OCI-LY3 (cell line): ENCODE measurements around the gene KLHL3.

Experiments
- H2AFZ ChIP-seq: fragments of 200-600, 300-600 bp; shearing (Covaris generic); 2 replicates; pipeline ENCODE4 v1.6.0; 2014; ENCODE audit warnings: antibody characterized with exemption, low read depth, low read length
- H3K27ac ChIP-seq: fragments of 200-600, 300-600 bp; sonication (generic); 2 replicates; pipeline ENCODE4 v1.5.1; 2014; ENCODE audit warnings: mild to moderate bottlenecking, low read length, moderate library complexity, mixed read lengths
- H3K27me3 ChIP-seq: fragments of 200-600, 300-600 bp; sonication (generic); 2 replicates; pipeline ENCODE4 v1.6.1; 2014; ENCODE audit warnings: low read depth, low read length, mixed read lengths
- H3K36me3 ChIP-seq: fragments of 200-600, 300-600 bp; sonication (generic); replicated peaks from 2 replicates; pipeline ENCODE3; 2014; ENCODE audit warnings: low read depth, low read length, mixed read lengths
- H3K4me1 ChIP-seq: fragments of 300-600, 200-600 bp; sonication (generic); 2 replicates; pipeline ENCODE4 v1.6.1; 2014; ENCODE audit warnings: low read length, mixed read lengths
- H3K4me2 ChIP-seq: fragments of 200-600, 300-600 bp; sonication (generic); 2 replicates; pipeline ENCODE4 v1.6.1; 2014; ENCODE audit warnings: low read length, mixed read lengths
- H3K4me3 ChIP-seq: fragments of 300-600, 200-600 bp; sonication (generic); 2 replicates; pipeline ENCODE4 v1.5.1; 2014; ENCODE audit warnings: antibody characterized with exemption, mild to moderate bottlenecking, low read length, moderate library complexity
- H3K79me2 ChIP-seq: fragments of 300-600, 200-600 bp; shearing (Covaris generic); 2 replicates; pipeline ENCODE4 v1.6.1; 2014; ENCODE audit warnings: mild to moderate bottlenecking, low read length, mixed read lengths
- H3K9ac ChIP-seq: fragments of 300-600, 200-600 bp; shearing (Covaris generic); 2 replicates; pipeline ENCODE4 v1.6.0; 2014; ENCODE audit warnings: mild to moderate bottlenecking, low read length, moderate library complexity
- H3K9me3 ChIP-seq: fragments of 200-600, 300-600 bp; shearing (Covaris generic); 2 replicates; pipeline ENCODE4 v1.6.1; 2014; ENCODE audit warnings: low read length, mixed read lengths; ENCODE audit not compliant: insufficient read depth
- H4K20me1 ChIP-seq: fragments of 200-600, 300-600 bp; sonication (generic); 2 replicates; pipeline ENCODE4 v1.6.1; 2016; ENCODE audit warnings: low read length, mixed read lengths; ENCODE audit not compliant: insufficient read depth
- EZH2phosphoT487 ChIP-seq: fragments of 200-600 bp; shearing (Covaris generic); IDR thresholded peaks from 2 replicates; pipeline ENCODE4 v1.6.1; 2018; ENCODE audit warnings: antibody characterized with exemption, mixed run types, low read depth
- TF ChIP-seq, protein P1 (sequence below): fragments of 200-600, 300-600 bp; sonication (generic); IDR thresholded peaks from 2 replicates; pipeline ENCODE4 v1.5.1; 2014; ENCODE audit warnings: antibody characterized with exemption, low read length, low read depth

Gene KLHL3

GRCh38 chr5:137613554-137614265, 122.2 kb downstream of the KLHL3 start:
- Histone ChIP-seq H3K4me1 (no peaks in the 10 kb centered on the region), H3K4me2 (no peak overlapping the region), H3K27me3 (no peaks in the 10 kb centered on the region), H3K36me3 (no peaks in the 10 kb centered on the region), H3K79me2 (no peaks in the 10 kb centered on the region), H3K4me3 (no peak overlapping the region), H2AFZ (no peak overlapping the region), H3K27ac (no peak overlapping the region), H4K20me1 (no peaks in the 10 kb centered on the region), H3K9ac (no peak overlapping the region), H3K9me3 (no peaks in the 10 kb centered on the region)
- TF ChIP-seq, protein P1, sequence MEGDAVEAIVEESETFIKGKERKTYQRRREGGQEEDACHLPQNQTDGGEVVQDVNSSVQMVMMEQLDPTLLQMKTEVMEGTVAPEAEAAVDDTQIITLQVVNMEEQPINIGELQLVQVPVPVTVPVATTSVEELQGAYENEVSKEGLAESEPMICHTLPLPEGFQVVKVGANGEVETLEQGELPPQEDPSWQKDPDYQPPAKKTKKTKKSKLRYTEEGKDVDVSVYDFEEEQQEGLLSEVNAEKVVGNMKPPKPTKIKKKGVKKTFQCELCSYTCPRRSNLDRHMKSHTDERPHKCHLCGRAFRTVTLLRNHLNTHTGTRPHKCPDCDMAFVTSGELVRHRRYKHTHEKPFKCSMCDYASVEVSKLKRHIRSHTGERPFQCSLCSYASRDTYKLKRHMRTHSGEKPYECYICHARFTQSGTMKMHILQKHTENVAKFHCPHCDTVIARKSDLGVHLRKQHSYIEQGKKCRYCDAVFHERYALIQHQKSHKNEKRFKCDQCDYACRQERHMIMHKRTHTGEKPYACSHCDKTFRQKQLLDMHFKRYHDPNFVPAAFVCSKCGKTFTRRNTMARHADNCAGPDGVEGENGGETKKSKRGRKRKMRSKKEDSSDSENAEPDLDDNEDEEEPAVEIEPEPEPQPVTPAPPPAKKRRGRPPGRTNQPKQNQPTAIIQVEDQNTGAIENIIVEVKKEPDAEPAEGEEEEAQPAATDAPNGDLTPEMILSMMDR, result no peak
- no peak for TF ChIP-seq EZH2phosphoT487

- no peak overlapping the region for H3K4me3 ChIP-seq
- H3K79me2 ChIP-seq, result no peaks in the 10 kb centered on the region
- no peaks in the 10 kb centered on the region for H3K4me1 ChIP-seq
- no peak overlapping the region for H2AFZ ChIP-seq
- no peaks in the 10 kb centered on the region for H4K20me1 ChIP-seq
- no peaks in the 10 kb centered on the region for H3K9me3 ChIP-seq
- no peak overlapping the region for H3K4me2 ChIP-seq
- TF ChIP-seq EZH2phosphoT487, result no peak
- TF ChIP-seq, protein P1, result no peak
- no peak overlapping the region for H3K27ac ChIP-seq
- no peaks in the 10 kb centered on the region for H3K36me3 ChIP-seq
- H3K27me3 ChIP-seq, result 0 out of 2 replicates have a peak, but pooled peaks cover 5% of the 10 kb centered on the region
- H3K9ac ChIP-seq, result no peak overlapping the region
These were observed 123.3 kb downstream of the KLHL3 start for GRCh38 chr5:137612576-137612975.

GRCh38 chr5:137611794-137612435, 124.0 kb downstream of the KLHL3 start:
- no peak overlapping the region for H3K27ac ChIP-seq
- H3K9ac ChIP-seq, result no peak overlapping the region
- H3K9me3 ChIP-seq, result no peaks in the 10 kb centered on the region
- no peaks in the 10 kb centered on the region for H4K20me1 ChIP-seq
- no peaks in the 10 kb centered on the region for H3K4me1 ChIP-seq
- TF ChIP-seq, protein P1, result no peak
- no peak for TF ChIP-seq EZH2phosphoT487
- no peaks in the 10 kb centered on the region for H3K79me2 ChIP-seq
- no peak overlapping the region for H2AFZ ChIP-seq
- H3K36me3 ChIP-seq, result no peaks in the 10 kb centered on the region
- no peak overlapping the region for H3K4me3 ChIP-seq
- H3K27me3 ChIP-seq, result peaks cover 10% of the 10 kb centered on the region
- H3K4me2 ChIP-seq, result no peak overlapping the region

- Histone ChIP-seq H3K4me2 (no peak overlapping the region), H3K36me3 (no peaks in the 10 kb centered on the region), H4K20me1 (no peaks in the 10 kb centered on the region), H3K9ac (no peak overlapping the region), H3K4me3 (no peak overlapping the region), H3K27ac (no peak overlapping the region), H3K9me3 (no peaks in the 10 kb centered on the region), H3K27me3 (peaks cover 14% of the 10 kb centered on the region), H2AFZ (no peak overlapping the region), H3K79me2 (no peaks in the 10 kb centered on the region), H3K4me1 (no peaks in the 10 kb centered on the region)
- TF ChIP-seq EZH2phosphoT487, result no peak
- TF ChIP-seq, protein P1, result no peak
These were observed 124.8 kb downstream of the KLHL3 start for GRCh38 chr5:137611011-137611580.
